ENCODE measurements around the gene PATJ.

DNA sequence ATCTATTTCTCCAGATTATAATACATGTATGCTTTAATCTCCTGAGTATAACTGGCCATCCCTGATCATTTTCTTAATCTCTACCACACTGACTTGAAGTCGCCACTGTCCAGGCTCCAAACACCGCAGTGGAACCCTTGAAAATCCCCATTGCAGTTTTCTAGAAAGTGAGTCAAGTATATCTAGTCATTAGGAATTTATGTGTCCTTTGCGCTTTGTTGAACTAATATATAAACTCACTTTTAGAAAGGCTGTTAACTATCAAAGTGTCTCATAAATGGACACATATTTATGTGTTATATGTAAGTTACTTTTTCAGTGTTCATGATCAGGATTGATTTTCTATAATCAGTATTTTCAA is 211.5 kb downstream of the PATJ start:
- TF ChIP-seq FOXP2 (optimal IDR thresholded peaks at IDR 0.05; ENCODE audit: borderline replicate concordance, extremely low read depth, extremely low read length, insufficient read depth) (no peak), SIN3A (IDR thresholded peaks at IDR 0.05; ENCODE audit: borderline replicate concordance, insufficient read depth, low read length) (no peak), TAF1 (IDR thresholded peaks at IDR 0.05; ENCODE audit: borderline replicate concordance, insufficient read depth, low read length) (no peak), POLR2AphosphoS5 (IDR thresholded peaks at IDR 0.05; ENCODE audit: low read depth, low read length) (no peak)
- TF ChIP-seq, protein P1, sequence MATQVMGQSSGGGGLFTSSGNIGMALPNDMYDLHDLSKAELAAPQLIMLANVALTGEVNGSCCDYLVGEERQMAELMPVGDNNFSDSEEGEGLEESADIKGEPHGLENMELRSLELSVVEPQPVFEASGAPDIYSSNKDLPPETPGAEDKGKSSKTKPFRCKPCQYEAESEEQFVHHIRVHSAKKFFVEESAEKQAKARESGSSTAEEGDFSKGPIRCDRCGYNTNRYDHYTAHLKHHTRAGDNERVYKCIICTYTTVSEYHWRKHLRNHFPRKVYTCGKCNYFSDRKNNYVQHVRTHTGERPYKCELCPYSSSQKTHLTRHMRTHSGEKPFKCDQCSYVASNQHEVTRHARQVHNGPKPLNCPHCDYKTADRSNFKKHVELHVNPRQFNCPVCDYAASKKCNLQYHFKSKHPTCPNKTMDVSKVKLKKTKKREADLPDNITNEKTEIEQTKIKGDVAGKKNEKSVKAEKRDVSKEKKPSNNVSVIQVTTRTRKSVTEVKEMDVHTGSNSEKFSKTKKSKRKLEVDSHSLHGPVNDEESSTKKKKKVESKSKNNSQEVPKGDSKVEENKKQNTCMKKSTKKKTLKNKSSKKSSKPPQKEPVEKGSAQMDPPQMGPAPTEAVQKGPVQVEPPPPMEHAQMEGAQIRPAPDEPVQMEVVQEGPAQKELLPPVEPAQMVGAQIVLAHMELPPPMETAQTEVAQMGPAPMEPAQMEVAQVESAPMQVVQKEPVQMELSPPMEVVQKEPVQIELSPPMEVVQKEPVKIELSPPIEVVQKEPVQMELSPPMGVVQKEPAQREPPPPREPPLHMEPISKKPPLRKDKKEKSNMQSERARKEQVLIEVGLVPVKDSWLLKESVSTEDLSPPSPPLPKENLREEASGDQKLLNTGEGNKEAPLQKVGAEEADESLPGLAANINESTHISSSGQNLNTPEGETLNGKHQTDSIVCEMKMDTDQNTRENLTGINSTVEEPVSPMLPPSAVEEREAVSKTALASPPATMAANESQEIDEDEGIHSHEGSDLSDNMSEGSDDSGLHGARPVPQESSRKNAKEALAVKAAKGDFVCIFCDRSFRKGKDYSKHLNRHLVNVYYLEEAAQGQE (IDR thresholded peaks at IDR 0.05; ENCODE audit: insufficient read depth in 1 of 2, low read depth in 2 of 2, low read length in 2 of 2) = no peak
